Measurements from ENCODE around the gene KRTAP10-1.

The KRTAP10-1 gene, protein sequence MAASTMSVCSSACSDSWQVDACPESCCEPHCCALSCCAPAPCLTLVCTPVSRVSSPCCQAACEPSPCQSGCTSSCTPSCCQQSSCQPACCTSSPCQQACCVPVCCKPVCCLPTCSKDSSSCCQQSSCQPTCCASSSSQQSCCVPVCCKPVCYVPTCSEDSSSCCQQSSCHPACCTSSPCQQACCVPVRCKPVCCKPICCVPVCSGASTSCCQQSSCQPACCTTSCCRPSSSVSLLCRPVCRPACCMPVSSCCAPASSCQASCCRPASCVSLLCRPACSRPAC

DNA sequence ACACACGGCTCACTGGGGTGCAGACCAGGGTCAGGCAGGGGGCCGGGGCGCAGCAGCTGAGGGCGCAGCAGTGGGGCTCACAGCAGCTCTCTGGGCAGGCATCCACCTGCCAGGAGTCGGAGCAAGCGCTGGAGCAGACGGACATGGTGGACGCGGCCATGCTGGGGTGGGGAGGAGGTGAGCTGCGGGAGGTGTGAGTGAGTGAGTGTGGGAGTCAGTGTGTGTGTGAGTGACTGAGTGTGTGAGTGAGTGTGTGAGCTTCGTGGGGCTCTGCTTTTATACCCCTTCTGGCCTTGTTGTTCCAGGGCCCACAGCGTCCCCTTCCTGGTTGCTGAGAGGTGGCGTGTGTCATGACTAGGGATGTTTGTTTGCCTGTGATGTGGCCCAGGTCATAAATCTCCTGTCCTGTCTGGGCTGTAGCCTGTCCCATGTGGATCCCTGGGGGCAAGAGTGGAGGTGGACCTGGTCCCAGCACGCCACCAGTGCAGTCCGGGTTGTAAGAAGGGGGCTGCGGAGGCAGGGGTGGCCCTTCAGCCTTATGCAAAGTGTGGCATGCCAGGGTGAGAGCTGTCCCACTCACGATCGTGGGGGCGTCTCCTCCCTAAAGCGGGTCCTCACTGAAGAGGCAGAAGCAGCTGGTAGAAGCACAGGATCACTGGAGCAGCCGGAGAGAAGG is at the start of gene KRTAP10-1:
TSS of gene KRTAP10-1 (minus strand) at position 205 of the 676 bp plus-strand sequence. CDS start at position 160, 45 bp downstream.
- in situ Hi-C loops (cut with HindIII; ENCODE audit: low sequenced_read_pairs): no loop called here
- H3K4me3 ChIP-seq (ENCODE audit: low read depth, low read length): no peak within 1 kb of the TSS
- no peak for DNase-seq (ENCODE audit: low read depth)
- TF ChIP-seq, protein P1, sequence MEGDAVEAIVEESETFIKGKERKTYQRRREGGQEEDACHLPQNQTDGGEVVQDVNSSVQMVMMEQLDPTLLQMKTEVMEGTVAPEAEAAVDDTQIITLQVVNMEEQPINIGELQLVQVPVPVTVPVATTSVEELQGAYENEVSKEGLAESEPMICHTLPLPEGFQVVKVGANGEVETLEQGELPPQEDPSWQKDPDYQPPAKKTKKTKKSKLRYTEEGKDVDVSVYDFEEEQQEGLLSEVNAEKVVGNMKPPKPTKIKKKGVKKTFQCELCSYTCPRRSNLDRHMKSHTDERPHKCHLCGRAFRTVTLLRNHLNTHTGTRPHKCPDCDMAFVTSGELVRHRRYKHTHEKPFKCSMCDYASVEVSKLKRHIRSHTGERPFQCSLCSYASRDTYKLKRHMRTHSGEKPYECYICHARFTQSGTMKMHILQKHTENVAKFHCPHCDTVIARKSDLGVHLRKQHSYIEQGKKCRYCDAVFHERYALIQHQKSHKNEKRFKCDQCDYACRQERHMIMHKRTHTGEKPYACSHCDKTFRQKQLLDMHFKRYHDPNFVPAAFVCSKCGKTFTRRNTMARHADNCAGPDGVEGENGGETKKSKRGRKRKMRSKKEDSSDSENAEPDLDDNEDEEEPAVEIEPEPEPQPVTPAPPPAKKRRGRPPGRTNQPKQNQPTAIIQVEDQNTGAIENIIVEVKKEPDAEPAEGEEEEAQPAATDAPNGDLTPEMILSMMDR (IDR thresholded peaks at IDR 0.05; ENCODE audit: low read depth, low read length, missing control alignments): no peak

DNA sequence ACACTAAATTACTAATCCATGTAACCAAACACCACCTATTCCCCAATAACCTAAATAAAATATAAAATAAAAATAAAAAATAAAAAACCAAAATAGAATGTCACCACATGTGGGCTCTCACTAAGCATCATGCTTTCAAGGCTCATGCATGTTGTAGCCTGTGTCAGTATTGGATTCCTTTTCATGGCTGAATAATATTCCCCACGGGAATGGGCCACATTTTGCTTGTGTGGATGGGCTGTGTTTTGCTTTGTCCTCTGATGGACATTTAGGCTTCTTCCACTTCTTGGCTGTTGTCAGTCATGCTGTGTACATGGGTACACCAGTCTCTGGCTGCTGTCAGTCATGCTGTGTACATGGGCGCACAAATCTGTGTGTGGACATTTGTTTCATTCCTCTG is 49.1 kb upstream of the KRTAP10-1 start:
- DNase-seq (ENCODE audit: low read depth): no peak
- H3K4me3 ChIP-seq (ENCODE audit: low read depth, low read length): no peak overlapping the region
- in situ Hi-C loops (cut with HindIII; ENCODE audit: low sequenced_read_pairs): no loop called here
- TF ChIP-seq, protein P1 (IDR thresholded peaks at IDR 0.05; ENCODE audit: low read depth, low read length, missing control alignments): no peak

DNA sequence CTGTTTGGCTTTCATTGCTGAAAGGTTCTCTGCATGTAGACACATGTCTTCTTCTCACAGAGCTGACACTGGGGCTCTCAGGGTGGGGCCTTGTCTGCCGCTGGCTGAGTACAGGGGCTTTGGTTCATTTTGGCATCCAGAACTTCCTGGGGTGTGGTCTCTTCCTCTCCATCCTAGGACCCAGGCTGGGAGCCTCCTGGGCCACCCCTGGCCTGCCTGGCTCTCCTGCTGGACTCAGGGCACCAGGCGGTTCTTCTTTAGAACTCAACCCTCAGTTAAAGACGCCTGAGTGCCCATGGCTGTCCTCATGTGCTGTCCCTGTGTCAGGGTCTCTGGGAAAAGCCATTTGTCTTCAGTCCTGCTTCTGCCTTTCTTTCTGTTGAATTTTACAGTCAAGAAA is 45.9 kb upstream of the KRTAP10-1 start:
- DNase-seq (ENCODE audit: low read depth): no peak
- TF ChIP-seq, protein P1 (IDR thresholded peaks at IDR 0.05; ENCODE audit: low read depth, low read length, missing control alignments): no peak
- H3K4me3 ChIP-seq (ENCODE audit: low read depth, low read length): no peak overlapping the region
- in situ Hi-C loops (cut with HindIII; ENCODE audit: low sequenced_read_pairs): no loop called here

DNA sequence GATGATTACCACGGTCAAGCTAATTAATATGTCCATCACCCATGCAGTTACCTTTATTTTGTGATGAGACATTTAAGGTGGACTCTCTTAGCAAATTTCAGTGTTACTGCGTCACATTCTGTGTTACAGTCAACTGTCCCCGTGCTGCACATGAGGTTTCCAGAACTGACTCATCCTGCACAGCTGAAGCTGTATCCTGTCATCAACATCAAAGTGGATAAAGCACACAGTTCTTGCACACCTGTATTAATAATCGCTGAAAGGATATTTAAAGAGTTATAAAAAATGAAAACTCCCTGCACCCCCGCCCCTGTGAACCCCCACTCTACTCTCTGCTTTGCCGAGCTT is 43.8 kb upstream of the KRTAP10-1 start:
- TF ChIP-seq, protein P1 (IDR thresholded peaks at IDR 0.05; ENCODE audit: low read depth, low read length, missing control alignments): no peak
- no peak overlapping the region for H3K4me3 ChIP-seq (ENCODE audit: low read depth, low read length)
- in situ Hi-C loops (cut with HindIII; ENCODE audit: low sequenced_read_pairs): no loop called here
- no peak for DNase-seq (ENCODE audit: low read depth)

DNA sequence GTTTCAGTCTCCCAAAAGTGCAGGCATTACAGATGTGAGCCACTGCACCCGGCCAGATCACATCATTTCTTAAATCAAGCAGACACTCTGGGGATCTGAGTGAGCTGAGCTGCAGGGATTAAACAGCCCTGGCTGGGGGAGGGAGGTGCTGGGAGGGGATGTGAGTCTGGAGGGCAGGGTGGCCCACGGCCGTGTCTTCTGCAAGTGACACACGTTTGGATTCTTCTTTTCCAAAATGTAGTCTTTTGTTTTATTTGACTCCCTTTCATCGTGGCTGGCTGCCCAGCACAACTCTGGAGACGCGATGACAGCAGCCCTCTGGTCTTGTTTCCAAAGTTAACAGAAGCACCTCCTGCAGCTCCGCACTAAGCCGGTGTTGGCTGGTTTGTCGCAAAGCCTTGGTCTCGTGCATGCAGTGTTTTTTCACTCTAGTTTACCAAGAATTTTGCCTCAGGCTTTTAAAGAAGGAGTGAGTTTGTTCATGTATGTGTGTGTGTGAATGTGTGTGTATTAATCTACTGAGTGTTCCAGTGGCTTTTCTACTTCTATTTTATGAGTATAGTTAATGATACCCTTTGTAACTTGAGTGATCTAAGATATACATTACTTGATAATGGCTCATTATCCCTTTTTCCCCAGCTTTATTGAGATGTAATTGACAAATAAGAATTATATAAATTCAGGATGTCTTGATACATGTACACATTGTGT is 43.2 kb upstream of the KRTAP10-1 start:
- TF ChIP-seq, protein P1 (IDR thresholded peaks at IDR 0.05; ENCODE audit: low read depth, low read length, missing control alignments): no peak
- DNase-seq (ENCODE audit: low read depth): no peak
- no peak overlapping the region for H3K4me3 ChIP-seq (ENCODE audit: low read depth, low read length)
- in situ Hi-C loops (cut with HindIII; ENCODE audit: low sequenced_read_pairs): no loop called here

DNA sequence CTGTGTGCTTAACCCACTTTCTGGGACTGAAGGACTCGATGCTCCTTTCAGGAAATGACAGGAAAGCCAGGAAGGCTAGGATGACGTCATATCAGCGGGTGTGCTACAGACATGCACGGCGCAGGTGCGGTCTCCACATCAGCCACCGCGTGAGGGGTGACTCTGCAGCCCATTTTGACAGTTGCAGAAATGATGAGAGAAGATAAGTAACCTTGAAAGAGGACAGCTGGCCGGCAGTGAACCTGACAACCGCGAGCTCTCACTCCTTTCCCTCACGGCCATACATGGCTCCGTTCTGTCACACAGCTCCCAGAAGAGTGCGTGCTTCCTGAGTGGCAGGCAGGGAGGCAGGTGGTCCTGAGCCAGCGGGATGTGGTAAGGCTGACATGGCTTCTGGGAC is 42.1 kb upstream of the KRTAP10-1 start:
- in situ Hi-C loops (cut with HindIII; ENCODE audit: low sequenced_read_pairs): no loop called here
- TF ChIP-seq, protein P1 (IDR thresholded peaks at IDR 0.05; ENCODE audit: low read depth, low read length, missing control alignments): no peak
- no peak for DNase-seq (ENCODE audit: low read depth)
- no peak overlapping the region for H3K4me3 ChIP-seq (ENCODE audit: low read depth, low read length)
